NCI-H748 (cell line): ENCODE measurements around the gene ADCY5.

Experiments
- DNase-seq: peaks from one replicate; lab custom pipeline; 2025; ENCODE audit not compliant: unreplicated experiment; lab: John Stamatoyannopoulos, UW

ADCY5 gene

GRCh38 chr3:123312331-123313265, 136.3 kb downstream of the ADCY5 start:
- DNase-seq: no peak

- no peak for DNase-seq
Observed at GRCh38 chr3:123311201-123311600, 137.7 kb downstream of the ADCY5 start.

GRCh38 chr3:123310741-123311140, 138.1 kb downstream of the ADCY5 start:
- DNase-seq: no peak

GRCh38 chr3:123310186-123310585, 138.7 kb downstream of the ADCY5 start:
- no peak for DNase-seq

- DNase-seq: no peak
Observed at GRCh38 chr3:123307064-123307463, 141.8 kb downstream of the ADCY5 start.

- DNase-seq: no peak
Observed at GRCh38 chr3:123305192-123305591, 143.7 kb downstream of the ADCY5 start.

GRCh38 chr3:123303976-123304560, 144.8 kb downstream of the ADCY5 start:
- DNase-seq: no peak

- no peak for DNase-seq
Observed at GRCh38 chr3:123302961-123303360, 145.9 kb downstream of the ADCY5 start.

- no peak for DNase-seq
Observed at GRCh38 chr3:123301331-123302184, 147.3 kb downstream of the ADCY5 start.

- DNase-seq: no peak
Observed at GRCh38 chr3:123300583-123300982, 148.3 kb downstream of the ADCY5 start.

- DNase-seq: no peak
Observed at GRCh38 chr3:123300056-123300455, 148.8 kb downstream of the ADCY5 start.

GRCh38 chr3:123299581-123299980, 149.3 kb downstream of the ADCY5 start:
- no peak for DNase-seq

GRCh38 chr3:123298903-123299302, 150.0 kb downstream of the ADCY5 start:
- no peak for DNase-seq

- peak; percentile 2 for DNase-seq
Observed at GRCh38 chr3:123297627-123297899, 151.3 kb downstream of the ADCY5 start.

- DNase-seq: no peak
Observed at GRCh38 chr3:123296836-123297626, 151.9 kb downstream of the ADCY5 start.

GRCh38 chr3:123296261-123296660, 152.6 kb downstream of the ADCY5 start:
- no peak for DNase-seq

- no peak for DNase-seq
Observed at GRCh38 chr3:123295901-123296250, 153.0 kb downstream of the ADCY5 start.

GRCh38 chr3:123295171-123295900, 153.6 kb downstream of the ADCY5 start:
- no peak for DNase-seq

- DNase-seq: no peak
Observed at GRCh38 chr3:123294296-123294938, 154.5 kb downstream of the ADCY5 start.
